ENCODE results near the gene C5. TPM values are rescaled to one million over a fixed set of nuclear protein-coding genes. Genes with fewer than 3 reads are reported as not detected.

Gene C5
- total RNA-seq, 2 experiments from 2014 or later, result 0.89 to 1.3 TPM

GRCh38 chr9:120931231-120932085 lies 118.6 kb downstream of the C5 start:
- Mint-ChIP-seq H3K27ac (peak overlapping the region; percentile 100), H3K4me3 (peak overlapping the region; percentile 80), H3K36me3 (ENCODE audit: low read depth) (peaks cover 9% of the 10 kb centered on the region), H3K4me1 (ENCODE audit: low read depth) (peaks cover 89% of the 10 kb centered on the region), H3K9me3 (no peaks in the 10 kb centered on the region), H3K27me3 (no peaks in the 10 kb centered on the region)
- TF ChIP-seq CTCF (IDR thresholded peaks at IDR 0.05), result no peak
- intact Hi-C loops (cut with DNase I, micrococcal nuclease), result loop anchor here (1.0 to 5.0 kb wide), 5 partner anchors 15 to 55 kb away; no protein-coding TSS in a partner anchor
- DNase-seq, result peak in 10 of 14 experiments; percentile 39 to 91 (median 60)
- Histone ChIP-seq H3K9me3 (ENCODE audit: control insufficient read depth in 1 of 2, insufficient read depth in 1 of 2, low read length in 2 of 2) (no peaks in the 10 kb centered on the region), H3K36me3 (ENCODE audit: insufficient read depth, low read length) (no peaks in the 10 kb centered on the region), H3K27me3 (ENCODE audit: control insufficient read depth in 1 of 2, insufficient read depth in 2 of 2, low read length in 2 of 2) (no peaks in the 10 kb centered on the region), H3K4me3 (ENCODE audit: low read length) (peak overlapping the region; percentile 7), H3K4me1 (ENCODE audit: insufficient read depth, low read length) (peaks cover 90% of the 10 kb centered on the region), H3K27ac (ENCODE audit: low read depth in 1 of 2, low read length in 2 of 2) (peak overlapping the region; percentile 97 to 100)
- peak; percentile 60 for ATAC-seq (ENCODE audit: poor library complexity)
- POLR2A ChIA-PET, result interaction anchor here (0.6 to 21.8 kb wide), 21 partner anchors 8 to 190 kb away, joined by 3 to 1343 read pairs (median 4); partner anchors contain the start of genes FBXW2, PHF19 and PSMD5
- CTCF ChIA-PET, result interaction anchor here (0.8 to 1.0 kb wide), 3 partner anchors 39 to 86 kb away, joined by 3 read pairs; no protein-coding TSS in a partner anchor

- H3K9me3 Mint-ChIP-seq, result no peaks in the 10 kb centered on the region
Observed at GRCh38 chr9:120929229-120929791, 120.8 kb downstream of the C5 start.

More at GRCh38 chr9:120929229-120929791, 120.8 kb downstream of the C5 start:
- ChIA-PET POLR2A (interaction anchor here (0.6 to 21.8 kb wide), 13 partner anchors 8 to 204 kb away, joined by 3 to 1343 read pairs (median 12); partner anchors contain the start of genes FBXW2, PHF19 and PSMD5), CTCF (interaction anchor here (0.8 to 1.6 kb wide), 7 partner anchors 13 to 61 kb away, joined by 3 to 6 read pairs (median 4); partner anchors contain the start of gene PHF19)
- no peak for TF ChIP-seq CTCF (IDR thresholded peaks at IDR 0.05)
- no peaks in the 10 kb centered on the region for H3K27me3 Mint-ChIP-seq
- H3K36me3 Mint-ChIP-seq (ENCODE audit: low read depth), result peaks cover 17% of the 10 kb centered on the region
- H3K4me1 Mint-ChIP-seq (ENCODE audit: low read depth), result peaks cover 91% of the 10 kb centered on the region
- Histone ChIP-seq H3K4me1 (ENCODE audit: insufficient read depth, low read length) (peaks cover 90% of the 10 kb centered on the region), H3K27ac (ENCODE audit: low read depth in 1 of 2, low read length in 2 of 2) (peak overlapping the region; percentile 97 to 100), H3K9me3 (ENCODE audit: control insufficient read depth in 1 of 2, insufficient read depth in 1 of 2, low read length in 2 of 2) (no peaks in the 10 kb centered on the region), H3K27me3 (ENCODE audit: control insufficient read depth in 1 of 2, insufficient read depth in 2 of 2, low read length in 2 of 2) (no peaks in the 10 kb centered on the region), H3K4me3 (ENCODE audit: low read length) (peak overlapping the region; percentile 90), H3K36me3 (ENCODE audit: insufficient read depth, low read length) (peaks cover 3% of the 10 kb centered on the region)
- intact Hi-C loops (cut with DNase I, micrococcal nuclease), result loop anchor here in 1 of 2 experiments (5.0 kb wide), 1 partner anchor 37 kb away; no protein-coding TSS in a partner anchor
- no peak for DNase-seq
- peak overlapping the region; percentile 100 for H3K27ac Mint-ChIP-seq
- H3K4me3 Mint-ChIP-seq, result peak overlapping the region; percentile 88
- ATAC-seq (ENCODE audit: poor library complexity), result no peak
